HepG2 (cell line): ENCODE measurements around the gene ELL3. TPM values are rescaled to one million over a fixed set of nuclear protein-coding genes. Genes with fewer than 3 reads are reported as not detected.

ENCODE experiments used
- ATAC-seq: fragments of 200-7000 bp; cut with Tn5 transposase; 3 replicates; pipeline ENCODE4 v1.9.1; 2020; ENCODE audit warnings: mild to moderate bottlenecking, moderate library complexity
- BruUV-seq: library from RNA; stranded (reverse); fragments of 400-500 nt; replicated peaks from 2 replicates; lab custom pipeline; 2021; lab: Mats Ljungman, UMichigan
- CTCF ChIA-PET: fragments of 300-600 bp; formaldehyde crosslinking; extraction: SDS; loops from one replicate; lab custom pipeline; 2021; ENCODE audit warnings: low total read pairs, inconsistent platforms, low intra/inter-chr PET ratio; lab: Yijun Ruan, JAX
- POLR2A ChIA-PET: fragments of 350-600 bp; sonication (Branson Sonifier 250); formaldehyde crosslinking; loops from one replicate; lab custom pipeline; 2020; ENCODE audit warnings: antibody characterized with exemption, inconsistent platforms; lab: Yijun Ruan, JAX
- DNase-seq: peaks from one replicate; pipeline ENCODE4 v3.0.0-alpha.2; 2015; ENCODE audit warnings: low spot score
- FAIRE-seq: peaks from 3 replicates; lab custom pipeline; 2011; peaks lifted over from hg19 to GRCh38; lab: Jason Lieb, UNC
- H2AFZ ChIP-seq: one replicate; pipeline ENCODE4 v1.6.1; 2011; ENCODE audit warnings: low read length, inconsistent platforms
- H3K27ac ChIP-seq: fragments of 300-600 bp; 3 replicates; pipeline ENCODE4 v1.8.0; 2011; ENCODE audit warnings: mixed run types, mild to moderate bottlenecking, mixed read lengths, low read length, inconsistent platforms; ENCODE audit not compliant: insufficient read depth; ENCODE audit errors: extremely low read length
- H3K27me3 ChIP-seq, 2 experiments: fragments of 200-600 bp in 1 of 2; 2 replicates in 1 of 2; 3 replicates in 1 of 2; pipeline versions ENCODE4 v1.6.0 to v1.8.0; 2011; ENCODE audit warnings: low read length in 2 of 2, mild to moderate bottlenecking in 2 of 2, moderate library complexity in 2 of 2, inconsistent platforms in 1 of 2; ENCODE audit not compliant: insufficient read depth in 2 of 2, control insufficient read depth in 1 of 2
- H3K36me3 ChIP-seq, 2 experiments: fragments of 200-600 bp in 1 of 2; replicated peaks in 1 of 2; 2 replicates in 1 of 2; 3 replicates in 1 of 2; pipeline versions ENCODE4 v1.5.1 to v1.8.0; 2011; ENCODE audit warnings: low read length in 2 of 2, inconsistent platforms in 1 of 2; ENCODE audit not compliant: insufficient read depth in 2 of 2, control insufficient read depth in 1 of 2
- H3K4me1 ChIP-seq: 2 replicates; pipeline ENCODE4 v1.5.1; 2012; ENCODE audit warnings: low read length, inconsistent platforms; ENCODE audit not compliant: insufficient read depth
- H3K4me2 ChIP-seq: 2 replicates; pipeline ENCODE4 v1.6.0; 2011; ENCODE audit warnings: low read depth, low read length, inconsistent platforms
- H3K4me3 ChIP-seq, 3 experiments: fragments of 200-600 bp in 1 of 3; sonication (generic), shearing (Covaris generic) in 1 of 3; replicated peaks in 1 of 3; 2 replicates each; pipeline ENCODE4 v1.5.1; 2011 to 2016; ENCODE audit warnings: low read length in 3 of 3, inconsistent platforms in 2 of 3, low read depth in 2 of 3, mild to moderate bottlenecking in 2 of 3, control low read depth in 1 of 3, mixed read lengths in 1 of 3; ENCODE audit not compliant: insufficient read depth in 1 of 3
- H3K79me2 ChIP-seq: one replicate; pipeline ENCODE4 v1.6.1; 2011; ENCODE audit warnings: low read length, inconsistent platforms; ENCODE audit not compliant: insufficient read depth
- H3K9ac ChIP-seq: 2 replicates; pipeline ENCODE4 v1.6.0; 2011; ENCODE audit warnings: mild to moderate bottlenecking, low read depth, low read length, inconsistent platforms; ENCODE audit not compliant: insufficient read depth
- H3K9me3 ChIP-seq: 2 replicates; pipeline ENCODE4 v1.5.1; 2012; ENCODE audit warnings: mild to moderate bottlenecking, low read length
- H4K20me1 ChIP-seq: 2 replicates; pipeline ENCODE4 v1.6.0; 2011; ENCODE audit warnings: inconsistent platforms, mild to moderate bottlenecking, low read length, moderate library complexity; ENCODE audit not compliant: insufficient read depth
- ATF1 ChIP-seq: IDR thresholded peaks from 2 replicates; pipeline ENCODE4 v1.6.1; 2016; ENCODE audit warnings: mild to moderate bottlenecking, control low read depth
- DBP ChIP-seq: sonication (generic); formaldehyde crosslinking; IDR thresholded peaks from 2 replicates; pipeline ENCODE4 v1.4.0; 2020; ENCODE audit warnings: missing genetic modification reagents; ENCODE audit errors: not compliant biosample characterization
- KLF16 ChIP-seq, 2 experiments: sonication (generic) in 1 of 2; formaldehyde crosslinking in 1 of 2; IDR thresholded peaks; 2 replicates each; pipeline versions ENCODE4 v1.6.1 to v1.8.0; 2016 to 2023; ENCODE audit warnings: missing genetic modification reagents in 2 of 2, missing compliant biosample characterization in 1 of 2
- NCOA5 ChIP-seq: sonication (generic); formaldehyde crosslinking; IDR thresholded peaks from 2 replicates; pipeline ENCODE4 v1.4.0; 2020; ENCODE audit warnings: missing genetic modification reagents
- NFE2 ChIP-seq: sonication (generic); formaldehyde crosslinking; IDR thresholded peaks from 2 replicates; pipeline ENCODE4 v1.4.0; 2020; ENCODE audit warnings: missing genetic modification reagents
- ONECUT2 ChIP-seq: sonication (generic); formaldehyde crosslinking; IDR thresholded peaks from 2 replicates; pipeline ENCODE4 v1.4.0; 2020; ENCODE audit warnings: missing genetic modification reagents
- REXO4 ChIP-seq: sonication (generic); formaldehyde crosslinking; IDR thresholded peaks from 2 replicates; pipeline ENCODE4 v1.8.0; 2022; ENCODE audit warnings: missing genetic modification reagents, mild to moderate bottlenecking, borderline replicate concordance
- RFXAP ChIP-seq: sonication (generic); formaldehyde crosslinking; IDR thresholded peaks from 2 replicates; pipeline ENCODE4 v1.4.0; 2020; ENCODE audit warnings: missing genetic modification reagents, borderline replicate concordance
- SMYD3 ChIP-seq: sonication (generic); formaldehyde crosslinking; IDR thresholded peaks from 2 replicates; pipeline ENCODE4 v1.8.1; 2023; ENCODE audit warnings: mild to moderate bottlenecking, missing genetic modification reagents
- ZFAT ChIP-seq: sonication (generic); formaldehyde crosslinking; conservative IDR thresholded peaks from 2 replicates; pipeline ENCODE4 v1.8.1; 2023; ENCODE audit warnings: missing genetic modification reagents, inconsistent platforms
- ZFP90 ChIP-seq: sonication (generic); formaldehyde crosslinking; IDR thresholded peaks from 2 replicates; pipeline ENCODE4 v1.8.0; 2022; ENCODE audit warnings: missing genetic modification reagents, mild to moderate bottlenecking, inconsistent platforms, borderline replicate concordance
- ZNF282 ChIP-seq: fragments of 450-650 bp; IDR thresholded peaks from 2 replicates; pipeline ENCODE4 v1.6.1; 2018; ENCODE audit not compliant: partially characterized antibody
- ZNF484 ChIP-seq: sonication (generic); formaldehyde crosslinking; IDR thresholded peaks from 2 replicates; pipeline ENCODE4 v1.5.1; 2020; ENCODE audit warnings: mild to moderate bottlenecking, low read depth, missing genetic modification reagents, borderline replicate concordance
- ZNF678 ChIP-seq: sonication (generic); formaldehyde crosslinking; IDR thresholded peaks from 2 replicates; pipeline ENCODE4 v1.4.0; 2020; ENCODE audit warnings: mild to moderate bottlenecking, missing genetic modification reagents
- ZNF724P ChIP-seq: sonication (generic); formaldehyde crosslinking; IDR thresholded peaks from 2 replicates; pipeline ENCODE4 v1.8.0; 2022; ENCODE audit warnings: missing genetic modification reagents, borderline replicate concordance
- WGBS: methylation state at CpG from one replicate; pipeline ENCODE4 v1.1.6; 2017; ENCODE audit warnings: low lambda C conversion rate; 5-methylcytosine and 5-hydroxymethylcytosine counted together
- in situ Hi-C: cut with HindIII; loops from 2 replicates; pipeline ENCODE4 v1.10.0; 2017; ENCODE audit warnings: low pct_unique_long_range_greater_than_20kb; ENCODE audit not compliant: extremely low pct_ligation_motif_present
- intact Hi-C: fragments of 100-400 bp; cut with micrococcal nuclease; formaldehyde crosslinking; loops from one replicate; pipeline ENCODE4 v1.10.0; 2022; ENCODE audit not compliant: unreplicated experiment
- polyA plus RNA-seq, 8 experiments: library from polyadenylated mRNA; depleted of rRNA in 3 of 8; stranded (reverse) in 7 of 8; unstranded in 1 of 8; fragments of >200 nt; fragmentation: Illumina TruSeq in 4 of 8; extraction: Trizol in 4 of 8; gene quantifications; 2 replicates each; pipeline versions ENCODE4 v1.2.1 to v1.2.3, GENCODE V29; 2011 to 2016; ENCODE audit warnings: low read depth in 4 of 8, missing spikeins in 1 of 8, mixed read lengths in 1 of 8; ENCODE audit not compliant: insufficient read depth in 1 of 8
- total RNA-seq, 5 experiments: library from RNA; depleted of rRNA; stranded (reverse); fragments of >200 nt; fragmentation: Illumina TruSeq; extraction: Trizol; gene quantifications; 2 replicates each; pipeline ENCODE4 v1.2.3, GENCODE V29; 2016; ENCODE audit warnings: low read depth in 1 of 5
- TF ChIP-seq, protein P1 (sequence below), 2 experiments: sonication (generic) in 1 of 2; formaldehyde crosslinking in 1 of 2; IDR thresholded peaks; 2 replicates each; pipeline versions ENCODE4 v1.6.1 to v1.9.0; 2014 to 2022; ENCODE audit warnings: antibody characterized with exemption in 1 of 2, borderline replicate concordance in 1 of 2, inconsistent platforms in 1 of 2, low read depth in 1 of 2, missing genetic modification reagents in 1 of 2

The ELL3 gene
- total and polyA plus RNA-seq, 2 of the 13 experiments (the other 11 are each of a cell fraction or from before 2014, with no cell fraction given), result 6.1 to 8.8 TPM

GRCh38 chr15:43824302-43825246 is 47.8 kb upstream of the ELL3 start, which contains the start of gene MFAP1:
MFAP1 (minus strand) TSS chr15:43824690; CDS start chr15:43824569, 121 bp downstream.
- Histone ChIP-seq H3K9ac (peak within 1 kb of the TSS; percentile 94), H3K27ac (peak within 1 kb of the TSS; percentile 82), H3K4me1 (peaks cover 55% of the 10 kb centered on the region), H3K36me3 (no peaks in the 10 kb centered on the region; a peak in 1 of 5 replicates), H3K4me3 (peak within 1 kb of the TSS; percentile 83 to 90 (median 84)), H3K27me3 (no peaks in the 10 kb centered on the region; a peak in 1 of 5 replicates), H4K20me1 (no peaks in the 10 kb centered on the region), H3K79me2 (peaks cover 43% of the 10 kb centered on the region), H3K4me2 (peak within 1 kb of the TSS; percentile 92), H3K9me3 (no peaks in the 10 kb centered on the region), H2AFZ (peak within 1 kb of the TSS; percentile 94)
- in situ Hi-C loops (no loop called here), intact Hi-C loops (no loop called here)
- WGBS, result 14% methylated on average over 46 of the region's 46 CpGs
- ChIA-PET POLR2A (interaction anchor here (0.6 to 4.2 kb wide), 10 partner anchors 9 to 603 kb away, joined by 3 to 30 read pairs (median 5); partner anchors contain the start of genes CTDSPL2, ELL3, HYPK and SERF2), CTCF (no interaction called here)
- peak; percentile 93 for DNase-seq
- peak; percentile 99 for FAIRE-seq
- ATAC-seq, result peak; percentile 94
- TSS peak; percentile 92 for BruUV-seq
- TF ChIP-seq, protein P1, sequence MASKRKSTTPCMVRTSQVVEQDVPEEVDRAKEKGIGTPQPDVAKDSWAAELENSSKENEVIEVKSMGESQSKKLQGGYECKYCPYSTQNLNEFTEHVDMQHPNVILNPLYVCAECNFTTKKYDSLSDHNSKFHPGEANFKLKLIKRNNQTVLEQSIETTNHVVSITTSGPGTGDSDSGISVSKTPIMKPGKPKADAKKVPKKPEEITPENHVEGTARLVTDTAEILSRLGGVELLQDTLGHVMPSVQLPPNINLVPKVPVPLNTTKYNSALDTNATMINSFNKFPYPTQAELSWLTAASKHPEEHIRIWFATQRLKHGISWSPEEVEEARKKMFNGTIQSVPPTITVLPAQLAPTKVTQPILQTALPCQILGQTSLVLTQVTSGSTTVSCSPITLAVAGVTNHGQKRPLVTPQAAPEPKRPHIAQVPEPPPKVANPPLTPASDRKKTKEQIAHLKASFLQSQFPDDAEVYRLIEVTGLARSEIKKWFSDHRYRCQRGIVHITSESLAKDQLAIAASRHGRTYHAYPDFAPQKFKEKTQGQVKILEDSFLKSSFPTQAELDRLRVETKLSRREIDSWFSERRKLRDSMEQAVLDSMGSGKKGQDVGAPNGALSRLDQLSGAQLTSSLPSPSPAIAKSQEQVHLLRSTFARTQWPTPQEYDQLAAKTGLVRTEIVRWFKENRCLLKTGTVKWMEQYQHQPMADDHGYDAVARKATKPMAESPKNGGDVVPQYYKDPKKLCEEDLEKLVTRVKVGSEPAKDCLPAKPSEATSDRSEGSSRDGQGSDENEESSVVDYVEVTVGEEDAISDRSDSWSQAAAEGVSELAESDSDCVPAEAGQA (IDR thresholded peaks at IDR 0.05; ENCODE audit: low read depth), result peak; percentile 80; the same call in 1 of the 2 replicates
- TF ChIP-seq, protein P1 (CRISPR knock-in tag; IDR thresholded peaks at IDR 0.05; ENCODE audit: borderline replicate concordance), result 0 out of 2 replicates have a peak, but pooled peaks have one; percentile 63
- TF ChIP-seq REXO4 (CRISPR knock-in tag) (no peak), NFE2 (CRISPR knock-in tag) (no peak), NCOA5 (CRISPR knock-in tag) (no peak), RFXAP (CRISPR knock-in tag) (peak; percentile 79; the same call in 1 of the 2 replicates), SMYD3 (CRISPR knock-in tag) (peak; percentile 87), ZFP90 (CRISPR knock-in tag) (peak; percentile 45; the same call in 1 of the 2 replicates), ZNF282 (no peak), ZNF484 (CRISPR knock-in tag) (no peak), ZNF678 (no peak), ZFAT (CRISPR knock-in tag) (no peak), KLF16 (CRISPR knock-in tag; IDR thresholded peaks at IDR 0.05) (0 out of 4 replicates have a peak, but pooled peaks of 1 of the 2 experiments have one; percentile 74), ONECUT2 (CRISPR knock-in tag) (0 out of 2 replicates have a peak, but pooled peaks have one; percentile 11), DBP (CRISPR knock-in tag) (peak; percentile 44), ZNF724P (CRISPR knock-in tag) (no peak), ATF1 (CRISPR knock-in tag) (peak; percentile 92)
